A549 (cell line): ENCODE measurements around the gene VEGFC.

Experiments used
- RFX5 ChIP-seq: fragments of 450-650 bp; IDR thresholded peaks from 2 replicates; pipeline ENCODE4 v1.7.1; 2014; ENCODE audit warnings: antibody characterized with exemption, mild to moderate bottlenecking, moderate library complexity
- SMC3 ChIP-seq: fragments of >200 bp; sonication (Bioruptor Twin); formaldehyde crosslinking; IDR thresholded peaks from 3 replicates; pipeline ENCODE4 v1.6.1; 2018; ENCODE audit warnings: inconsistent platforms
- ZFP36 ChIP-seq: fragments of 450-650 bp; IDR thresholded peaks from 2 replicates; pipeline ENCODE4 v1.6.1; 2014; ENCODE audit warnings: borderline replicate concordance; ENCODE audit not compliant: partially characterized antibody
- TF ChIP-seq, protein P1 (sequence below): fragments of >200 bp; sonication (Bioruptor Twin); formaldehyde crosslinking; IDR thresholded peaks from 3 replicates; pipeline ENCODE4 v1.5.1; 2016

DNA sequence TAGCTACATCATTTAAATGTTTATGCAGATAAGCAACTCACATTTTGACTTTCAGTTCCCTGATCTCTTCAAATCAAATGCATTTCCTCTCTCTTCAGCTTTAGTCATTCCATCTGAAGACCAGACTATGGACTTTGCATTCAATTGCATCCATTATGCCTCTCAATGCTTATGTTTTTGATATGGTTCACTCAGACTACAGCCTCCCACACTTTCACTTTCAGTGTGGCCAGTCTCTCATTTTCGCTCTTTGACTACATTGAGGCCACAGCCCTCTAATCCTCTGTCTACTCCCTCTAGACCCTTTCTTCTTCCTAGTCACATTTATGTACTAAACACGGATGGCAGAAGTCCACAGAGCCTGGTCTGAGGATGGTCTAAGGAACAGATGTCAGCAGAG, 24.5 kb upstream of the VEGFC start:
- TF ChIP-seq, protein P1, sequence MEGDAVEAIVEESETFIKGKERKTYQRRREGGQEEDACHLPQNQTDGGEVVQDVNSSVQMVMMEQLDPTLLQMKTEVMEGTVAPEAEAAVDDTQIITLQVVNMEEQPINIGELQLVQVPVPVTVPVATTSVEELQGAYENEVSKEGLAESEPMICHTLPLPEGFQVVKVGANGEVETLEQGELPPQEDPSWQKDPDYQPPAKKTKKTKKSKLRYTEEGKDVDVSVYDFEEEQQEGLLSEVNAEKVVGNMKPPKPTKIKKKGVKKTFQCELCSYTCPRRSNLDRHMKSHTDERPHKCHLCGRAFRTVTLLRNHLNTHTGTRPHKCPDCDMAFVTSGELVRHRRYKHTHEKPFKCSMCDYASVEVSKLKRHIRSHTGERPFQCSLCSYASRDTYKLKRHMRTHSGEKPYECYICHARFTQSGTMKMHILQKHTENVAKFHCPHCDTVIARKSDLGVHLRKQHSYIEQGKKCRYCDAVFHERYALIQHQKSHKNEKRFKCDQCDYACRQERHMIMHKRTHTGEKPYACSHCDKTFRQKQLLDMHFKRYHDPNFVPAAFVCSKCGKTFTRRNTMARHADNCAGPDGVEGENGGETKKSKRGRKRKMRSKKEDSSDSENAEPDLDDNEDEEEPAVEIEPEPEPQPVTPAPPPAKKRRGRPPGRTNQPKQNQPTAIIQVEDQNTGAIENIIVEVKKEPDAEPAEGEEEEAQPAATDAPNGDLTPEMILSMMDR = no peak
- TF ChIP-seq SMC3 = no peak
- TF ChIP-seq RFX5 = no peak
- no peak for TF ChIP-seq ZFP36
